HL-60 (cell line): ENCODE measurements around the gene PTPRN2.

ENCODE experiments used
- POLR2AphosphoS5 ChIP-seq: IDR thresholded peaks from 2 replicates; pipeline ENCODE4 v1.6.1; 2012; ENCODE audit warnings: low read depth
- TF ChIP-seq, protein P1 (sequence below): IDR thresholded peaks from one replicate; pipeline ENCODE4 v1.5.1; 2011; ENCODE audit warnings: low read length, control low read depth, inconsistent platforms; ENCODE audit not compliant: insufficient read depth

DNA sequence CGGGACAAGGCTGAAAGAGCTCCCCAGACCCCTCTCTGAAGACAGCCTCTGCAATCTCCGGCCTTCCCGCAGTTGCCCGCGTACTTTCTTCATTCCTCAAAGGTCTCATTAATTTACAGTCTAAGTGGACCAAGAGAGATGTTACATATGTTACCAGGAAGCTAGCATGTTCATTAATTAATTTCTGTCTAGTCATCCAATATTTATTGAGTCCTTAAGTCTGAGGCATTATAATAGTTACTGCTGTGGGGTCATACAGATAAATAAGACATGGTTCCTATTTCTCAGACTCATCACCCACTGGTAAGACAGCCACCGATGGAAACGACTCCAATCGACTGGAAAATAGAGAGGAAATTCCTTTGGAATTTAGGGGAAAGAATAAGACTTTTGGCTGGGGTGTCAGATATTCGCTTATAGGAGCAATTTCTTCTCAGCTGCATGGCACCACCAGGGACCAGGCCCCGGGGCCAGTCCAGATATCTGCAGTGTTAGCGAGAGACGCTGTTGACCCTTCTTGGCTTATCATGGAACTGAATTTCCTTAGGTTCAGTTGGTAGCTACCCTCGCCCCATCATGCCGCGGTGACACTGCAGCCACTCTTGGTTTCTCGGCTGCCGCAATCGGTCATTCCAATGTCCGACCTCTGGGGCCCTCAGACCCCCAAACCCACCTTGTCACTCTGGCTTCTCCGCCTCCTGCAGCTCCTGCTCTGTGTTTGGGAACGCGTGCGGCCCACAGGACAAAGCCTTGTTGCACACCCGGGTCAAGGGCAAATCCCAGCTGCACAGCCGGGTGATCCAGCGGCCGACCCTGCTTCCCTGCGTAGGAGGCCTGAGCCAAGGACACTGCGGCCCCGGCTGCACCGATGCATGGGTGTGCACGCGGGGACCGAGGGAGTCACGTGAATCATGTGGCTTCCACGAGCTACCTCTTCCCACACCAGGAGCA lies 867.6 kb downstream of the PTPRN2 start:
- TF ChIP-seq, protein P1, sequence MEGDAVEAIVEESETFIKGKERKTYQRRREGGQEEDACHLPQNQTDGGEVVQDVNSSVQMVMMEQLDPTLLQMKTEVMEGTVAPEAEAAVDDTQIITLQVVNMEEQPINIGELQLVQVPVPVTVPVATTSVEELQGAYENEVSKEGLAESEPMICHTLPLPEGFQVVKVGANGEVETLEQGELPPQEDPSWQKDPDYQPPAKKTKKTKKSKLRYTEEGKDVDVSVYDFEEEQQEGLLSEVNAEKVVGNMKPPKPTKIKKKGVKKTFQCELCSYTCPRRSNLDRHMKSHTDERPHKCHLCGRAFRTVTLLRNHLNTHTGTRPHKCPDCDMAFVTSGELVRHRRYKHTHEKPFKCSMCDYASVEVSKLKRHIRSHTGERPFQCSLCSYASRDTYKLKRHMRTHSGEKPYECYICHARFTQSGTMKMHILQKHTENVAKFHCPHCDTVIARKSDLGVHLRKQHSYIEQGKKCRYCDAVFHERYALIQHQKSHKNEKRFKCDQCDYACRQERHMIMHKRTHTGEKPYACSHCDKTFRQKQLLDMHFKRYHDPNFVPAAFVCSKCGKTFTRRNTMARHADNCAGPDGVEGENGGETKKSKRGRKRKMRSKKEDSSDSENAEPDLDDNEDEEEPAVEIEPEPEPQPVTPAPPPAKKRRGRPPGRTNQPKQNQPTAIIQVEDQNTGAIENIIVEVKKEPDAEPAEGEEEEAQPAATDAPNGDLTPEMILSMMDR: no peak
- no peak for TF ChIP-seq POLR2AphosphoS5
